K562 (cell line): ENCODE measurements around the gene LLGL1. TPM values are rescaled to one million over a fixed set of nuclear protein-coding genes. Genes with fewer than 3 reads are reported as not detected.
A peak's percentile ranks its signal among the peaks of the same experiment; 100 is the strongest.

Experiments
- CC2D1A ChIP-seq: fragments of 450-650 bp; IDR thresholded peaks from 2 replicates; pipeline ENCODE4 v1.6.1; 2017; ENCODE audit warnings: mild to moderate bottlenecking
- KHSRP ChIP-seq: fragments of 450-650 bp; IDR thresholded peaks from 2 replicates; pipeline ENCODE4 v1.6.1; 2017
- NCOA1 ChIP-seq: fragments of 450-650 bp; IDR thresholded peaks from 2 replicates; pipeline ENCODE4 v1.6.1; 2016; ENCODE audit warnings: low read depth
- NR2F6 ChIP-seq: fragments of 450-650 bp; formaldehyde crosslinking; IDR thresholded peaks from 2 replicates; pipeline ENCODE4 v1.4.0; 2020; ENCODE audit warnings: mild to moderate bottlenecking
- PCBP2 ChIP-seq: fragments of 200-400 bp; formaldehyde crosslinking; IDR thresholded peaks from 2 replicates; pipeline ENCODE4 v1.6.1; 2018; ENCODE audit warnings: low read length, low read depth, mild to moderate bottlenecking, moderate library complexity; ENCODE audit not compliant: poor library complexity, severe bottlenecking
- PHTF2 ChIP-seq: fragments of 250-450 bp; sonication (Bioruptor Pico); IDR thresholded peaks from 2 replicates; pipeline ENCODE4 v1.5.0; 2021; ENCODE audit warnings: mild to moderate bottlenecking
- PTBP1 ChIP-seq: fragments of 200-400 bp; formaldehyde crosslinking; IDR thresholded peaks from 2 replicates; pipeline ENCODE4 v1.6.1; 2017; ENCODE audit warnings: low read depth, low read length
- RAD51 ChIP-seq: fragments of 450-650 bp; IDR thresholded peaks from 2 replicates; pipeline ENCODE4 v1.7.1; 2016; ENCODE audit warnings: low read depth, mild to moderate bottlenecking, borderline replicate concordance
- SMARCE1 ChIP-seq: fragments of 450-650 bp; IDR thresholded peaks from 2 replicates; pipeline ENCODE4 v1.7.1; 2016; ENCODE audit warnings: mild to moderate bottlenecking
- STAG1 ChIP-seq: sonication (generic); formaldehyde crosslinking; IDR thresholded peaks from 2 replicates; pipeline ENCODE4 v1.5.0; 2020; ENCODE audit warnings: missing genetic modification reagents, borderline replicate concordance
- ZNF134 ChIP-seq: fragments of 250-450 bp; sonication (Bioruptor Pico); conservative IDR thresholded peaks from 2 replicates; pipeline ENCODE4 v1.4.0; 2020
- ZNF175 ChIP-seq: fragments of 200-800 bp; sonication (Bioruptor generic); IDR thresholded peaks from 2 replicates; pipeline ENCODE4 v1.6.1; 2016; ENCODE audit warnings: low read depth, mild to moderate bottlenecking, missing genetic modification characterization, missing compliant biosample characterization
- ZNF274 ChIP-seq: IDR thresholded peaks from 2 replicates; pipeline ENCODE4 v1.6.1; 2011; ENCODE audit warnings: low read depth, mild to moderate bottlenecking, low read length, moderate library complexity, borderline replicate concordance
- ZNF436 ChIP-seq: fragments of 250-450, 450-650 bp; sonication (Bioruptor Pico); formaldehyde crosslinking; IDR thresholded peaks from 2 replicates; pipeline ENCODE4 v1.7.0; 2020; ENCODE audit warnings: mild to moderate bottlenecking
- polyA plus RNA-seq, 8 experiments: library from polyadenylated mRNA; depleted of rRNA in 4 of 8; stranded (reverse) in 5 of 8; unstranded in 3 of 8; fragments of >200 nt; fragmentation: Nextera tagmentation in 2 of 8; fragmentation: Illumina TruSeq in 1 of 8; extraction: Ambion mirVana in 2 of 8; extraction: Trizol in 1 of 8; gene quantifications; 2 replicates each; pipeline versions ENCODE4 v1.2.1 to v1.2.3, GENCODE V29; 2011 to 2014; ENCODE audit warnings: inconsistent platforms in 1 of 8, missing spikeins in 1 of 8
- total RNA-seq, 7 experiments: library from RNA; depleted of rRNA in 6 of 7; stranded (reverse); fragments of >200 nt in 6 of 7; fragmentation: Illumina TruSeq in 2 of 7; extraction: Trizol in 2 of 7; gene quantifications; 2 replicates each; pipeline versions ENCODE4 v1.2.1 to v1.2.3, GENCODE V29; 2011 to 2021; ENCODE audit warnings: low replicate concordance in 1 of 7
- TF ChIP-seq, protein P1 (sequence below): conservative IDR thresholded peaks from 2 replicates; pipeline ENCODE4 v1.6.1; 2011; ENCODE audit warnings: low read depth, mild to moderate bottlenecking, low read length; ENCODE audit not compliant: control insufficient read depth
- TF ChIP-seq, protein P2 (sequence below): sonication (generic); formaldehyde crosslinking; IDR thresholded peaks from 2 replicates; pipeline ENCODE4 v1.8.0; 2022; ENCODE audit warnings: missing genetic modification reagents, mild to moderate bottlenecking, moderate library complexity, borderline replicate concordance
- TF ChIP-seq, protein P3 (sequence below): fragments of 250-450 bp; sonication (Bioruptor Pico); IDR thresholded peaks from 2 replicates; pipeline ENCODE4 v1.5.0; 2022; ENCODE audit warnings: mild to moderate bottlenecking
- TF ChIP-seq, protein P4 (sequence below): fragments of 250-450 bp; sonication (Bioruptor Pico); IDR thresholded peaks from 2 replicates; pipeline ENCODE4 v1.5.0; 2020; ENCODE audit warnings: mild to moderate bottlenecking
- TF ChIP-seq, protein P5 (sequence below): fragments of 450-650 bp; IDR thresholded peaks from 2 replicates; pipeline ENCODE4 v1.6.1; 2016; ENCODE audit warnings: borderline replicate concordance

LLGL1 gene
- total and polyA plus RNA-seq, 9 of the 15 experiments (the other 6 are each of a cell fraction or from before 2014, with no cell fraction given): 0.11 to 12.9 (median 5.3) TPM; not detected in 1

DNA sequence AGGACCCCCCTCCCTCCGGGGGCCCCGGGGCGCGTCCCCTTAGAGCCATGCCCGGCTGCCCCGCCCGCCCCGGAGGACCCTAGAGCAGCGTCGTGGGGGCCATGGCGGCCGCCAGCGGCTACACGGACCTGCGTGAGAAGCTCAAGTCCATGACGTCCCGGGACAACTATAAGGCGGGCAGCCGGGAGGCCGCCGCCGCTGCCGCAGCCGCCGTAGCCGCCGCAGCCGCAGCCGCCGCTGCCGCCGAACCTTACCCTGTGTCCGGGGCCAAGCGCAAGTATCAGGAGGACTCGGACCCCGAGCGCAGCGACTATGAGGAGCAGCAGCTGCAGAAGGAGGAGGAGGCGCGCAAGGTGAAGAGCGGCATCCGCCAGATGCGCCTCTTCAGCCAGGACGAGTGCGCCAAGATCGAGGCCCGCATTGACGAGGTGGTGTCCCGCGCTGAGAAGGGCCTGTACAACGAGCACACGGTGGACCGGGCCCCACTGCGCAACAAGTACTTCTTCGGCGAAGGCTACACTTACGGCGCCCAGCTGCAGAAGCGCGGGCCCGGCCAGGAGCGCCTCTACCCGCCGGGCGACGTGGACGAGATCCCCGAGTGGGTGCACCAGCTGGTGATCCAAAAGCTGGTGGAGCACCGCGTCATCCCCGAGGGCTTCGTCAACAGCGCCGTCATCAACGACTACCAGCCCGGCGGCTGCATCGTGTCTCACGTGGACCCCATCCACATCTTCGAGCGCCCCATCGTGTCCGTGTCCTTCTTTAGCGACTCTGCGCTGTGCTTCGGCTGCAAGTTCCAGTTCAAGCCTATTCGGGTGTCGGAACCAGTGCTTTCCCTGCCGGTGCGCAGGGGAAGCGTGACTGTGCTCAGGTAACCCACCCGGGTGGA is 41.0 kb upstream of the LLGL1 start (continued):
- TF ChIP-seq, protein P1, sequence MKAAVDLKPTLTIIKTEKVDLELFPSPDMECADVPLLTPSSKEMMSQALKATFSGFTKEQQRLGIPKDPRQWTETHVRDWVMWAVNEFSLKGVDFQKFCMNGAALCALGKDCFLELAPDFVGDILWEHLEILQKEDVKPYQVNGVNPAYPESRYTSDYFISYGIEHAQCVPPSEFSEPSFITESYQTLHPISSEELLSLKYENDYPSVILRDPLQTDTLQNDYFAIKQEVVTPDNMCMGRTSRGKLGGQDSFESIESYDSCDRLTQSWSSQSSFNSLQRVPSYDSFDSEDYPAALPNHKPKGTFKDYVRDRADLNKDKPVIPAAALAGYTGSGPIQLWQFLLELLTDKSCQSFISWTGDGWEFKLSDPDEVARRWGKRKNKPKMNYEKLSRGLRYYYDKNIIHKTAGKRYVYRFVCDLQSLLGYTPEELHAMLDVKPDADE: no peak
- TF ChIP-seq, protein P2, sequence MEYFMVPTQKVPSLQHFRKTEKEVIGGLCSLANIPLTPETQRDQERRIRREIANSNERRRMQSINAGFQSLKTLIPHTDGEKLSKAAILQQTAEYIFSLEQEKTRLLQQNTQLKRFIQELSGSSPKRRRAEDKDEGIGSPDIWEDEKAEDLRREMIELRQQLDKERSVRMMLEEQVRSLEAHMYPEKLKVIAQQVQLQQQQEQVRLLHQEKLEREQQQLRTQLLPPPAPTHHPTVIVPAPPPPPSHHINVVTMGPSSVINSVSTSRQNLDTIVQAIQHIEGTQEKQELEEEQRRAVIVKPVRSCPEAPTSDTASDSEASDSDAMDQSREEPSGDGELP: peak; percentile 79
- no peak for TF ChIP-seq ZNF134
- TF ChIP-seq, protein P3, sequence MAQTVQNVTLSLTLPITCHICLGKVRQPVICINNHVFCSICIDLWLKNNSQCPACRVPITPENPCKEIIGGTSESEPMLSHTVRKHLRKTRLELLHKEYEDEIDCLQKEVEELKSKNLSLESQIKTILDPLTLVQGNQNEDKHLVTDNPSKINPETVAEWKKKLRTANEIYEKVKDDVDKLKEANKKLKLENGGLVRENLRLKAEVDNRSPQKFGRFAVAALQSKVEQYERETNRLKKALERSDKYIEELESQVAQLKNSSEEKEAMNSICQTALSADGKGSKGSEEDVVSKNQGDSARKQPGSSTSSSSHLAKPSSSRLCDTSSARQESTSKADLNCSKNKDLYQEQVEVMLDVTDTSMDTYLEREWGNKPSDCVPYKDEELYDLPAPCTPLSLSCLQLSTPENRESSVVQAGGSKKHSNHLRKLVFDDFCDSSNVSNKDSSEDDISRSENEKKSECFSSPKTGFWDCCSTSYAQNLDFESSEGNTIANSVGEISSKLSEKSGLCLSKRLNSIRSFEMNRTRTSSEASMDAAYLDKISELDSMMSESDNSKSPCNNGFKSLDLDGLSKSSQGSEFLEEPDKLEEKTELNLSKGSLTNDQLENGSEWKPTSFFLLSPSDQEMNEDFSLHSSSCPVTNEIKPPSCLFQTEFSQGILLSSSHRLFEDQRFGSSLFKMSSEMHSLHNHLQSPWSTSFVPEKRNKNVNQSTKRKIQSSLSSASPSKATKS: no peak
- TF ChIP-seq STAG1 (CRISPR knock-in tag): no peak
- TF ChIP-seq PHTF2: no peak
- TF ChIP-seq CC2D1A: no peak
- no peak for TF ChIP-seq NCOA1
- no peak for TF ChIP-seq NR2F6 (CRISPR knock-in tag)
- no peak for TF ChIP-seq RAD51
- no peak for TF ChIP-seq ZNF436 (CRISPR knock-in tag)
- no peak for TF ChIP-seq PTBP1
- TF ChIP-seq, protein P4, sequence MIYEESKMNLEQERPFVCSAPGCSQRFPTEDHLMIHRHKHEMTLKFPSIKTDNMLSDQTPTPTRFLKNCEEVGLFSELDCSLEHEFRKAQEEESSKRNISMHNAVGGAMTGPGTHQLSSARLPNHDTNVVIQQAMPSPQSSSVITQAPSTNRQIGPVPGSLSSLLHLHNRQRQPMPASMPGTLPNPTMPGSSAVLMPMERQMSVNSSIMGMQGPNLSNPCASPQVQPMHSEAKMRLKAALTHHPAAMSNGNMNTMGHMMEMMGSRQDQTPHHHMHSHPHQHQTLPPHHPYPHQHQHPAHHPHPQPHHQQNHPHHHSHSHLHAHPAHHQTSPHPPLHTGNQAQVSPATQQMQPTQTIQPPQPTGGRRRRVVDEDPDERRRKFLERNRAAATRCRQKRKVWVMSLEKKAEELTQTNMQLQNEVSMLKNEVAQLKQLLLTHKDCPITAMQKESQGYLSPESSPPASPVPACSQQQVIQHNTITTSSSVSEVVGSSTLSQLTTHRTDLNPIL (CRISPR knock-in tag): no peak
- TF ChIP-seq KHSRP: no peak
- TF ChIP-seq, protein P5, sequence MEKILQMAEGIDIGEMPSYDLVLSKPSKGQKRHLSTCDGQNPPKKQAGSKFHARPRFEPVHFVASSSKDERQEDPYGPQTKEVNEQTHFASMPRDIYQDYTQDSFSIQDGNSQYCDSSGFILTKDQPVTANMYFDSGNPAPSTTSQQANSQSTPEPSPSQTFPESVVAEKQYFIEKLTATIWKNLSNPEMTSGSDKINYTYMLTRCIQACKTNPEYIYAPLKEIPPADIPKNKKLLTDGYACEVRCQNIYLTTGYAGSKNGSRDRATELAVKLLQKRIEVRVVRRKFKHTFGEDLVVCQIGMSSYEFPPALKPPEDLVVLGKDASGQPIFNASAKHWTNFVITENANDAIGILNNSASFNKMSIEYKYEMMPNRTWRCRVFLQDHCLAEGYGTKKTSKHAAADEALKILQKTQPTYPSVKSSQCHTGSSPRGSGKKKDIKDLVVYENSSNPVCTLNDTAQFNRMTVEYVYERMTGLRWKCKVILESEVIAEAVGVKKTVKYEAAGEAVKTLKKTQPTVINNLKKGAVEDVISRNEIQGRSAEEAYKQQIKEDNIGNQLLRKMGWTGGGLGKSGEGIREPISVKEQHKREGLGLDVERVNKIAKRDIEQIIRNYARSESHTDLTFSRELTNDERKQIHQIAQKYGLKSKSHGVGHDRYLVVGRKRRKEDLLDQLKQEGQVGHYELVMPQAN: peak; percentile 67; the same call in 1 of the 2 replicates
- no peak for TF ChIP-seq ZNF274
- no peak for TF ChIP-seq ZNF175 (CRISPR knock-in tag)
- no peak for TF ChIP-seq SMARCE1
- no peak for TF ChIP-seq PCBP2
